Neural crest cell (in vitro differentiated cells): ENCODE results near the gene NID1. TPM values are rescaled to one million over a fixed set of nuclear protein-coding genes. Genes with fewer than 3 reads are reported as not detected.

ENCODE experiments used
- DNase-seq: peaks from one replicate; pipeline ENCODE4 v3.0.0; 2021; ENCODE audit warnings: low read depth, mixed read lengths, low spot score
- H3K27ac Mint-ChIP-seq: one replicate; pipeline ENCODE4 v1.8.0; 2021; ENCODE audit warnings: mild to moderate bottlenecking, mixed read lengths; ENCODE audit not compliant: unreplicated experiment
- H3K27me3 Mint-ChIP-seq: 2 replicates; pipeline ENCODE4 v1.8.0; 2021; ENCODE audit warnings: low read depth, mild to moderate bottlenecking, mixed read lengths
- H3K36me3 Mint-ChIP-seq: 2 replicates; pipeline ENCODE4 v1.8.0; 2021; ENCODE audit warnings: low read depth, mild to moderate bottlenecking, mixed read lengths
- H3K4me1 Mint-ChIP-seq: 2 replicates; pipeline ENCODE4 v1.8.0; 2021; ENCODE audit warnings: mixed read lengths
- H3K4me3 Mint-ChIP-seq: one replicate; pipeline ENCODE4 v1.8.0; 2021; ENCODE audit warnings: mild to moderate bottlenecking, mixed read lengths
- H3K9me3 Mint-ChIP-seq: 2 replicates; pipeline ENCODE4 v1.8.0; 2021; ENCODE audit warnings: mixed read lengths
- total RNA-seq: library from RNA; stranded (reverse); gene quantifications from 2 replicates; pipeline ENCODE4 v1.2.1, GENCODE V29; 2021
- TF ChIP-seq, protein P1 (sequence below): fragments of 200-600 bp; sonication (generic); conservative IDR thresholded peaks from 2 replicates; pipeline ENCODE4 v1.5.0; 2021; ENCODE audit warnings: antibody characterized with exemption, mild to moderate bottlenecking

The NID1 gene
- total RNA-seq, 1 donor from 2014 or later: 90.3 TPM

DNA sequence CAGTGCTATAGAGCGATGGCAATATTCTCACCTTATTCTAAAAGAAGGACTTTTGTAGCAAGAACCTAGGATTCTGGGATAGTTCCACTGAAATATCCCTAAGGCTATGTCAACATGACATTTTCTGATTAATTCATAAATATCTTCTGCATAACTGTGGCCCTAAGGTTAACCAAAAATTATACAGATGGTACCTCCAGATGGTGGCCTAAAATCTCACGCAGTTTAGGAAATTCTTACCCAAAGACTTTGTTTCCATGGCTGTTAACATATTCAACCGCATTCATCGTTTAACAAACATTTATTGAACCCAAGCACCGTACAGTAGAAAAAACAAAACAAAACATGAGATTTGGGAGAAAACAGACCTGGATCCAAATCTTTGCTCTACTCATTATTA, 19.1 kb downstream of the NID1 start:
- TF ChIP-seq, protein P1, sequence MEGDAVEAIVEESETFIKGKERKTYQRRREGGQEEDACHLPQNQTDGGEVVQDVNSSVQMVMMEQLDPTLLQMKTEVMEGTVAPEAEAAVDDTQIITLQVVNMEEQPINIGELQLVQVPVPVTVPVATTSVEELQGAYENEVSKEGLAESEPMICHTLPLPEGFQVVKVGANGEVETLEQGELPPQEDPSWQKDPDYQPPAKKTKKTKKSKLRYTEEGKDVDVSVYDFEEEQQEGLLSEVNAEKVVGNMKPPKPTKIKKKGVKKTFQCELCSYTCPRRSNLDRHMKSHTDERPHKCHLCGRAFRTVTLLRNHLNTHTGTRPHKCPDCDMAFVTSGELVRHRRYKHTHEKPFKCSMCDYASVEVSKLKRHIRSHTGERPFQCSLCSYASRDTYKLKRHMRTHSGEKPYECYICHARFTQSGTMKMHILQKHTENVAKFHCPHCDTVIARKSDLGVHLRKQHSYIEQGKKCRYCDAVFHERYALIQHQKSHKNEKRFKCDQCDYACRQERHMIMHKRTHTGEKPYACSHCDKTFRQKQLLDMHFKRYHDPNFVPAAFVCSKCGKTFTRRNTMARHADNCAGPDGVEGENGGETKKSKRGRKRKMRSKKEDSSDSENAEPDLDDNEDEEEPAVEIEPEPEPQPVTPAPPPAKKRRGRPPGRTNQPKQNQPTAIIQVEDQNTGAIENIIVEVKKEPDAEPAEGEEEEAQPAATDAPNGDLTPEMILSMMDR: no peak
- Mint-ChIP-seq H3K27me3 (no peaks in the 10 kb centered on the region), H3K4me3 (no peak overlapping the region), H3K27ac (no peak overlapping the region), H3K36me3 (peaks cover 27% of the 10 kb centered on the region), H3K9me3 (peaks cover 3% of the 10 kb centered on the region), H3K4me1 (no peaks in the 10 kb centered on the region)
- DNase-seq: no peak

DNA sequence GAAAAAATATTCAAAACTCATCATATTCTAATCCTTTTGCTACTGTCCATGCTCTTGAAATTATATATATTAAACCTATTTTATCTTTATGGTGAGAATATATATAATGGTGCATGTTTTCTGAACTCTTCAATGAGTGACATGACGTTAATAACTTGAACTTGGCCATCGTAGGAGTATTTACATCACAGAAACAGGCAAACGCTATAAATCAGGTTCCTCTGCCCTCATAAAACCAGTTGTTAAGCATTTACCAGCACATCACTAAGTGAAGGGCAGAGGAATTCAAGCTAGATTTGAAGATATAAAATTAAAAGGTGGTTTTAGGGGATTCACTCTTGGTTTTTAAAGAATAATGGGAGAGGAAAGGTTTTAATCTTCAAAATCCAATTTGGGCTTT, 20.5 kb downstream of the NID1 start:
- no peaks in the 10 kb centered on the region for H3K27me3 Mint-ChIP-seq
- no peak overlapping the region for H3K4me3 Mint-ChIP-seq
- peaks cover 6% of the 10 kb centered on the region for H3K4me1 Mint-ChIP-seq
- H3K27ac Mint-ChIP-seq: no peak overlapping the region
- TF ChIP-seq, protein P1: no peak
- H3K36me3 Mint-ChIP-seq: peaks cover 30% of the 10 kb centered on the region
- no peak for DNase-seq
- H3K9me3 Mint-ChIP-seq: peaks cover 3% of the 10 kb centered on the region

DNA sequence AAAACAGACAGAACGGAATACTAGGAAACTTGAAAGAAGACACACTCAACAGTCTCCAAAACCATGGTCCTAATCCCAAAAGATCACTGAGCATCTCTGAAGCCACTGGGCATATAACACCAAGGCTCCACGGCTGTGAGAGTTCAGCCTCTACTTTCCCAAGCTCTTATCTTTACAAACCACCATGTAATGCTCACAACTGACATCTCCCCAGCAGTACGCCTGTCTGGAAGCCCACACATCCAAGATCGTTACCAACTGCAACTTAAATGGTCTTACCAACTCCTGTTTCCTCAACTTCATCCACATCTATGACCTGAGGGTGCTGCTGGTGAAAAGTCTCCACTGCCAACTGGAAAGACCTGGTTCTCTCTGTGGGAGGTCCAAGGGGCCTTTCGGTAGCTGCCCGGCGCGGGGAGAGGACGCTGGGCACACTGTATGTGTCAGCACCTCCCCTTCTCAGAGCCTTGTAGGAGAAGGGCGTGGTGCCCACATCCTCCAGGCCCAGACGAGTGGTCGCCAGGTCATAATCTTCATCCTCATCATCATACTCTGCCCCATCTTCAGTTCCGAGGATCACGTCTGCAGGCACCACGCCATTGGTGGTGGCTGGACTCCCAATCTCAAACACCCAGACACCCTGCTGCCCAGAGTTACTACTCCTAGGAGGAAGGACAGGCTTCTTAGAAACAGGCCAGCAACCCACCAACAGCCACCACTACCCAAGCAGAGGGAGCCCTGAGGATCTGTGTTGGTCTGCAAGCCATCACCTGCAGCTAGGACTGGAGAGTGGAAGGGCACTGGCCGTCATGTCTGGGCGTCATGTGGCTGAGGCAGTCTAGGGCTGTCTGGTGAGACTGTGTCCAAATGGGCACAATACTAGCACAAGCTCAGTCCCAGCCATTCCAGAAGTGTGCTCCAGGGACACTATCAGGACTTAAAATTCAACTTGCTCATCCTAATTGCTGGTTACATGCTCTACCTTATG, 23.0 kb downstream of the NID1 start:
- peaks cover 19% of the 10 kb centered on the region for H3K4me1 Mint-ChIP-seq
- H3K27ac Mint-ChIP-seq: peak overlapping the region; percentile 68
- DNase-seq: no peak
- H3K27me3 Mint-ChIP-seq: no peaks in the 10 kb centered on the region
- no peak overlapping the region for H3K4me3 Mint-ChIP-seq
- H3K36me3 Mint-ChIP-seq: peaks cover 32% of the 10 kb centered on the region
- H3K9me3 Mint-ChIP-seq: peaks cover 3% of the 10 kb centered on the region
- TF ChIP-seq, protein P1: no peak

DNA sequence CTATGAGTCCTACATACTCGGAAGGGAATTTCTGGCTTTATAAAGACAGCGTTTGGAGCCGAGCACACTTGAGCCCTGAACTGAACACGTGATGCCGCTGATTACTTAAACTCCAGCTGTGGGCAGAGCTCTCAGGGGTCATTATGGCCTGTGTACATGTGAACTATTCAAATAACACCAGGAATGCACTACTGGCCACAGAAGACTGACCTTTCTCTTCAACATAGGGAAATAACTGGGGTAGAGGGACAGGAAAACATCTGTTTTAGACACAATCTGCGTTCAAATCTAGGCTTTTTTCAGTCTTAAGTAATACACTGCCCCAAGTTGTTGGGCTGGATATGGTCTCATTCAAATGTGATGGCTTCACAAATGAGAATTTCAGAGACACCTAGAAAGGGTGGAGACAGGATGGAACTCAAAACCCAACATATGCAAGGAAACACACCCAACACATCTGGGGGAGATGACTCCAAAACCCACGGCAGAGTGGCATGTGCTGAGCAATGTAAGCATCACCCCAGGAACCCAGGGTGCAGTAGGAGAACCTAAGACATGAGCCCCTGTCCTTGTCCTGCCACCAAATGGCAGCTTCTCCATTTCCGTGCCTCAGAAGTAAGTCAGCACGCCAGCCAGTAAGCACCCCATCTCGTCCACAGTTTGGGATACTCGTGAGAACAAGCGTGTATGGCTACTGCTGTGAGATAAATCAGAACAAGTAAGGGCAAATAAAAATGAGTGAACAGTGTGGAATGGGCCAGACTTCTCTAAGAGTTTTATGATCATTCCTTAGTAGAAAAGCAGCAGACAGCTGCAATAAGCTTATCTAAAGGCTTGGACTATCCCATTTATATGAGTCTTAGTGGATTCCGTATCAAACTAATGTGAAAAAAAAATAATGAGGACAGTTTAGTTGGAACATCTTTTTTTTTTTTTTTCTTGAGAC, 24.9 kb downstream of the NID1 start:
- peaks cover 3% of the 10 kb centered on the region for H3K9me3 Mint-ChIP-seq
- peaks cover 20% of the 10 kb centered on the region for H3K4me1 Mint-ChIP-seq
- TF ChIP-seq, protein P1: no peak
- no peak for DNase-seq
- peaks cover 32% of the 10 kb centered on the region for H3K36me3 Mint-ChIP-seq
- no peak overlapping the region for H3K4me3 Mint-ChIP-seq
- no peak overlapping the region for H3K27ac Mint-ChIP-seq
- no peaks in the 10 kb centered on the region for H3K27me3 Mint-ChIP-seq

DNA sequence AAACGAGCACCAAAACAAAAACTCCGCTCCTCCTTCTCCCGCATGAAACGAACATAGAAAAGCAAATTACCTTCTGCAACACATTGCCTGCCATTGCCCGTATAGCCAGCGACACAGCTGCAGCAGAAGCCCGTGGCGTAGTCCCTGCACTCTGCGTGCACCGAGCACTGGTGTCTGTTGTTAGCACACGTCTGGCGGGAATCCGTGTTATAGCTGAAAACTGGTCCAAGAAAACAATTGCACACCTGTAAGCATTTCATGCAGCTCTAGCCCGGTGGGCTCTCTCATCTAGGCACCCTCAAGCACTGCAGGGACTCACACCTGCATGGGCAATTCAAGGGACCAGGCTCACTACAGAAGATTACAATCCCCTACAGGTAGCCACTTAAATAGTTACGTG, 26.9 kb downstream of the NID1 start:
- no peaks in the 10 kb centered on the region for H3K27me3 Mint-ChIP-seq
- peaks cover 34% of the 10 kb centered on the region for H3K36me3 Mint-ChIP-seq
- no peak overlapping the region for H3K27ac Mint-ChIP-seq
- peaks cover 3% of the 10 kb centered on the region for H3K9me3 Mint-ChIP-seq
- TF ChIP-seq, protein P1: no peak
- no peak for DNase-seq
- no peak overlapping the region for H3K4me3 Mint-ChIP-seq
- peaks cover 20% of the 10 kb centered on the region for H3K4me1 Mint-ChIP-seq
